Activated CD8-positive, alpha-beta memory T cell treated with anti-CD3 and anti-CD28 coated beads, Interleukin-2, amount 10 ng/mL, durations not matched to agents 7 days and 5 days (primary cell): ENCODE results near the gene TMEM14A. TPM values are rescaled to one million over a fixed set of nuclear protein-coding genes. Genes with fewer than 3 reads are reported as not detected.
"Not testable (repeated sequence)": the region's sequence is repeated elsewhere in the genome, so short reads cannot be mapped to it uniquely, and the experiment has no call there.

Source experiments
- ATAC-seq: fragments of 150-1000 bp; cut with Tn5 transposase; one replicate; pipeline ENCODE4 v1.10.0; 2021; ENCODE audit warnings: moderate library complexity
- CTCF ChIA-PET: fragments of 350-600 bp; sonication (Branson Sonifier 250); formaldehyde crosslinking; loops from one replicate; lab custom pipeline; 2021; ENCODE audit warnings: antibody characterized with exemption; lab: Charles Lee
- DNase-seq: peaks from one replicate; pipeline ENCODE4 v3.0.0-alpha.2; 2020
- H3K27ac Mint-ChIP-seq: one replicate; pipeline ENCODE4 v1.8.0; 2021; ENCODE audit warnings: mild to moderate bottlenecking, mixed read lengths
- H3K27me3 Mint-ChIP-seq: one replicate; pipeline ENCODE4 v1.8.0; 2021; ENCODE audit warnings: mixed read lengths
- H3K36me3 Mint-ChIP-seq: one replicate; pipeline ENCODE4 v1.8.0; 2021; ENCODE audit warnings: mild to moderate bottlenecking, mixed read lengths
- H3K4me1 Mint-ChIP-seq: one replicate; pipeline ENCODE4 v1.8.0; 2021; ENCODE audit warnings: mixed read lengths
- H3K4me3 Mint-ChIP-seq: one replicate; pipeline ENCODE4 v1.8.0; 2021; ENCODE audit warnings: mild to moderate bottlenecking, moderate library complexity, mixed read lengths
- H3K9me3 Mint-ChIP-seq: one replicate; pipeline ENCODE4 v1.8.0; 2022; ENCODE audit warnings: low read depth, mixed read lengths
- total RNA-seq, 2 experiments: library from RNA; stranded (reverse); gene quantifications; one replicate each; pipeline ENCODE4 v1.2.3, GENCODE V29; 2021

TMEM14A gene
- total RNA-seq, 2 experiments from 2014 or later, result 23.2 to 25.8 TPM

- ATAC-seq, CTCF ChIA-PET, DNase-seq, H3K4me3 Mint-ChIP-seq, H3K27me3 Mint-ChIP-seq, H3K9me3 Mint-ChIP-seq, H3K27ac Mint-ChIP-seq, H3K36me3 Mint-ChIP-seq, H3K4me1 Mint-ChIP-seq: not testable (repeated sequence)
These were observed 43.8 kb downstream of the TMEM14A start for GRCh38 chr6:52714761-52715160.

GRCh38 chr6:52718550-52718949, 47.6 kb downstream of the TMEM14A start:
- no peak overlapping the region for H3K27ac Mint-ChIP-seq
- no peak for DNase-seq
- H3K4me1 Mint-ChIP-seq, result no peaks in the 10 kb centered on the region
- H3K27me3 Mint-ChIP-seq, result no peaks in the 10 kb centered on the region
- H3K4me3 Mint-ChIP-seq, result no peak overlapping the region
- H3K36me3 Mint-ChIP-seq, result no peaks in the 10 kb centered on the region
- no peak for ATAC-seq
- CTCF ChIA-PET, result no interaction called here
- H3K9me3 Mint-ChIP-seq, result peaks cover 2% of the 10 kb centered on the region

DNA sequence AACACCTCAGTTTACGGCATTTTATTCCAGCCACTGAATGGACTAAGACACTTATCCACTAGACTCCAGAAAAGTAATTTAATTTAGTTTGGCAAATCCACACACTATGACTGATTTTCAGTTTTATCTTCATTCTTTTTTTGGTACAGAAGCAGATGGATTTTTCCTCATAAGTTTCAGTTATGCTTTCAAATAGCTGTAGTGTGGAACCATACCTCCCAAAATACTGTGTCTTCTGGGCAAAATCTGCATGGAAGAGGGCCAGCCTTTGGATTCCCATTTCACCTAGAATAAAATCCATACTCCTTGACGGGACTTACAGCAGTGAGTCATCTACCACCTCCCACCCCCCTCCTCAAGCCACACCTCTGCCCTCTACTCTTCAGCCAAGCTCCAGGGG, 49.4 kb downstream of the TMEM14A start:
- Mint-ChIP-seq H3K4me1 (no peaks in the 10 kb centered on the region), H3K9me3 (peaks cover 2% of the 10 kb centered on the region), H3K4me3 (no peak overlapping the region), H3K27me3 (no peaks in the 10 kb centered on the region), H3K36me3 (no peaks in the 10 kb centered on the region), H3K27ac (no peak overlapping the region)
- ATAC-seq (no peak), DNase-seq (no peak)
- CTCF ChIA-PET, result no interaction called here

DNA sequence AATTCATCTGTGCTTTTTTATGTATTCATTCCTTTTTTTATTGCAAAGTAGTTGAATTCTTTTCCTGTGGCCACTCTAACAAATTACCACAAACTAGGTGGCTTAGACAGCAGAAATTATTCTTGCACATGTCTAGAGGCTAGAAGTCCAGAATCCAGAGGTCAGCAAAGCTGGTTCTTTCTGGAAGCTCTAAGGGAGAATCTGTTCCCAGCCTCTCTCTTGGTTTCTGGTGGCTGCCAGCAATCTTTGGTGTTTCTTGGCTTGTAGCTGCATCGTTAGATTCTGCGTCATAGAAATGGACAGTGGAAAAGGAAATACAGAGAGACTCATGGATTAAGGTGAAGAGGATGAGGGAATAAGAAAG, 53.1 kb downstream of the TMEM14A start:
- DNase-seq (no peak), ATAC-seq (no peak)
- no peak overlapping the region for H3K27ac Mint-ChIP-seq
- CTCF ChIA-PET, result no interaction called here
- no peaks in the 10 kb centered on the region for H3K4me1 Mint-ChIP-seq
- H3K36me3 Mint-ChIP-seq, result no peaks in the 10 kb centered on the region
- peaks cover 2% of the 10 kb centered on the region for H3K9me3 Mint-ChIP-seq
- H3K4me3 Mint-ChIP-seq, result no peak overlapping the region
- no peaks in the 10 kb centered on the region for H3K27me3 Mint-ChIP-seq

DNA sequence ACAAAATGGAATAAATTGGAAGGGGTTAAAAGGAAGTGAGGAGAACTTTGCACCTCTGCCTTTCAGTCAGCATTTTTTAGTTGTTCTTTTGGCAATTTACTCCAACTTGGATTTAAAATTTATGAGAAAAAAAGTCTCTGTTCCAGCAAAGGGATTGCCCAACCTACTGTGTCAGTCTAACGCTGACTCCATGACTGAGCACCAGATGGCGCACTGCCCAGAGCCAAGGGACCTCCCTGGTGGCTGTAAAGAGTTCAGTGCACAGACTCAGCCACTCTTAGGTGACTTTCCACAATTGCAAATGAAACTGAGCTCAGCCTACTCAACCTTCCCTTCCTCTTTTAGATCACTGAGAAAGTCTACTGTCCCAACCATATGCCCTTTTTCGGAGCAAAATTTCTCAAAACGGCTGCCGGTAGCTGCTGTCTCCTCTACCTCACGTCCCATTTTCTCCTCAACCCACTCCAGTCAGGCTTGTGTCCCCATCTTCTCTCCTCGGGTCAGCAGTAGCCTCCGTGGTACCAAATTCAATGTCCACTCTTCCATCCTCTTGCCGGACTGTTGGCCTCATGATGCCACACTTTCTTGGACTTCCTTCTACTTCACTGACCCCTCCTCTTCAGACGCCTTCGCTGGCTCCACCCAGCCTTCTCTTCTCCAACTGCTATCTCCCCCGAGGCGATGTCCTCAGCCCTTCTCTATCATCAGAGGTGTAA, 53.7 kb downstream of the TMEM14A start:
- CTCF ChIA-PET, result no interaction called here
- ATAC-seq (peak; percentile 86), DNase-seq (peak; percentile 68)
- H3K36me3 Mint-ChIP-seq, result no peaks in the 10 kb centered on the region
- no peak overlapping the region for H3K4me3 Mint-ChIP-seq
- no peaks in the 10 kb centered on the region for H3K27me3 Mint-ChIP-seq
- peaks cover 2% of the 10 kb centered on the region for H3K9me3 Mint-ChIP-seq
- no peak overlapping the region for H3K27ac Mint-ChIP-seq
- no peaks in the 10 kb centered on the region for H3K4me1 Mint-ChIP-seq

DNA sequence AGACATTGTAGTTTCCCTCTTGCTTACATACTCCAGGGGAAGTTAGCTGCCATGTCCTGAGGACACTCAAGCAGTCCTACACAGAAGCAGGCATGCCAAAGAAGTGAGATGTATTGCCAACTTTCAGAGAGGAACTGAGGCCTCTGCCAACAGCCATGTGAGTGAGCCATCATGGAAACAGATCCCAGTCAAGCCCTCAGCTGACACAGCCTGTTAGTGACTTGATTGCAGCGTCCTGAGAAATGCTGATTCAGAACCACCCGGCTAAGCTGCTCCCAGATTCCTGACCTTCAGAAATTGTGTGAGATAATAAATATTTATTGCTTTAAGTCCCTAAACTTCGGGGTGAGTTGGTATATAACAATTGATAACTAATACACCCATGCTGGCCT, 54.2 kb downstream of the TMEM14A start:
- ATAC-seq, result no peak
- H3K27ac Mint-ChIP-seq, result no peak overlapping the region
- DNase-seq, result no peak
- H3K9me3 Mint-ChIP-seq, result no peaks in the 10 kb centered on the region
- H3K4me3 Mint-ChIP-seq, result no peak overlapping the region
- H3K36me3 Mint-ChIP-seq, result no peaks in the 10 kb centered on the region
- no peaks in the 10 kb centered on the region for H3K27me3 Mint-ChIP-seq
- H3K4me1 Mint-ChIP-seq, result no peaks in the 10 kb centered on the region
- CTCF ChIA-PET, result no interaction called here

GRCh38 chr6:52725535-52726192, 54.8 kb downstream of the TMEM14A start:
- DNase-seq, result no peak
- CTCF ChIA-PET, result no interaction called here
- no peak for ATAC-seq

GRCh38 chr6:52726193-52726542, 55.3 kb downstream of the TMEM14A start:
- ATAC-seq (no peak), DNase-seq (no peak)
- H3K27me3 Mint-ChIP-seq, result no peaks in the 10 kb centered on the region
- H3K4me3 Mint-ChIP-seq, result no peak overlapping the region
- no peaks in the 10 kb centered on the region for H3K9me3 Mint-ChIP-seq
- no peaks in the 10 kb centered on the region for H3K4me1 Mint-ChIP-seq
- H3K27ac Mint-ChIP-seq, result no peak overlapping the region
- no peaks in the 10 kb centered on the region for H3K36me3 Mint-ChIP-seq
- CTCF ChIA-PET, result no interaction called here

More at GRCh38 chr6:52725535-52726192, 54.8 kb downstream of the TMEM14A start:
- no peak overlapping the region for H3K4me3 Mint-ChIP-seq
- no peaks in the 10 kb centered on the region for H3K27me3 Mint-ChIP-seq
- H3K9me3 Mint-ChIP-seq, result no peaks in the 10 kb centered on the region
- no peaks in the 10 kb centered on the region for H3K4me1 Mint-ChIP-seq
- no peaks in the 10 kb centered on the region for H3K36me3 Mint-ChIP-seq
- H3K27ac Mint-ChIP-seq, result no peak overlapping the region

- H3K27ac Mint-ChIP-seq, result no peak overlapping the region
- ATAC-seq, result no peak
- H3K27me3 Mint-ChIP-seq, result no peaks in the 10 kb centered on the region
- no peaks in the 10 kb centered on the region for H3K9me3 Mint-ChIP-seq
- DNase-seq, result no peak
- no peaks in the 10 kb centered on the region for H3K4me1 Mint-ChIP-seq
- CTCF ChIA-PET, result no interaction called here
- H3K36me3 Mint-ChIP-seq, result no peaks in the 10 kb centered on the region
- H3K4me3 Mint-ChIP-seq, result no peak overlapping the region
These were observed 56.0 kb downstream of the TMEM14A start for GRCh38 chr6:52726741-52727535.

GRCh38 chr6:52727908-52728307, 57.0 kb downstream of the TMEM14A start:
- Mint-ChIP-seq H3K4me1 (no peaks in the 10 kb centered on the region), H3K27ac (no peak overlapping the region), H3K4me3 (no peak overlapping the region), H3K27me3 (no peaks in the 10 kb centered on the region), H3K36me3 (no peaks in the 10 kb centered on the region), H3K9me3 (no peaks in the 10 kb centered on the region)
- ATAC-seq, result no peak
- CTCF ChIA-PET, result no interaction called here
- DNase-seq, result no peak

- Mint-ChIP-seq H3K4me3 (no peak overlapping the region), H3K36me3 (no peaks in the 10 kb centered on the region), H3K27ac (no peak overlapping the region), H3K27me3 (no peaks in the 10 kb centered on the region), H3K4me1 (no peaks in the 10 kb centered on the region), H3K9me3 (no peaks in the 10 kb centered on the region)
- CTCF ChIA-PET, result no interaction called here
- DNase-seq (no peak), ATAC-seq (no peak)
These were observed 57.5 kb downstream of the TMEM14A start for GRCh38 chr6:52728394-52728793.

DNA sequence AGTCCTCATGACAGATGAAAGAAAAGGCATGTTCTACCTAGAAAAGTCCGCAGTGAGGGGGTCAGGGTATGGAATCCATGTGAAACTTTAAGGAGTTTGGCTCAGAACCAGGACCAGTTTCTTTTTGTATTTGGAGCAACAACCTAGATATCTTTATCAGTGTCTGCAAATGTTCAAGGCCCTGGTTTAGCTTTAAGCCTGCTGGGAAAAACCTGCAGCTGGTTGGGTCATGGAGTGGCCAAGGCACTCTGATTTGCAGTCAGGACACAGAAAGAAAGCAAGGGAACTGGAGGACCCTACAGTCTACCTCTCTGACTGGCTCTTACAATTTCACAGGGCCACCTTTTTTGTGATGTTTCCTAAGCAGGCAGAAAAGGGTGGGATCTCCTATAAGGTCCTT, 58.7 kb downstream of the TMEM14A start:
- ATAC-seq, result no peak
- CTCF ChIA-PET, result no interaction called here
- Mint-ChIP-seq H3K9me3 (no peaks in the 10 kb centered on the region), H3K36me3 (no peaks in the 10 kb centered on the region), H3K27ac (no peak overlapping the region), H3K27me3 (no peaks in the 10 kb centered on the region), H3K4me3 (no peak overlapping the region), H3K4me1 (no peaks in the 10 kb centered on the region)
- no peak for DNase-seq

DNA sequence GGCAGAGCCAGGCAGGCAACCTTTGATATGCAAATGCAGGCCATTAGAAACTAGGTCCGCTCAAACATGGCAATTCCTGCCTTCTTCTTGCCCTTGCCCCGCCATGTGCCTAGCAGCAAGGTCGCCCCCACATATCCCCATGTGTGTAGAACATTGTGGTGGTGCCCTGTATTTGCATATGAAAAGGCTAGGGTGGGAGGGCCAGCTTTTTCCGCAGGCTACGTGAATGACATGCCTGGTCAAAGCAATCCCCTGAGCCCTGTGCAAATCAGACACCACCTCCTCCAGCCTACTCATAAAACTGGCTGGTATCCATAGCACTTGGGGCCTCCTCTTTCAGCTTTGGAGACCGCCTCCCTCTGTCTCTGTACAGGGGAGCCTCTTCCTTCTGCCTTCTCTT, 60.8 kb downstream of the TMEM14A start:
- no peak overlapping the region for H3K4me3 Mint-ChIP-seq
- no peak overlapping the region for H3K27ac Mint-ChIP-seq
- DNase-seq (no peak), ATAC-seq (no peak)
- no peaks in the 10 kb centered on the region for H3K9me3 Mint-ChIP-seq
- H3K36me3 Mint-ChIP-seq, result no peaks in the 10 kb centered on the region
- no peaks in the 10 kb centered on the region for H3K4me1 Mint-ChIP-seq
- CTCF ChIA-PET, result no interaction called here
- peaks cover 4% of the 10 kb centered on the region for H3K27me3 Mint-ChIP-seq

DNA sequence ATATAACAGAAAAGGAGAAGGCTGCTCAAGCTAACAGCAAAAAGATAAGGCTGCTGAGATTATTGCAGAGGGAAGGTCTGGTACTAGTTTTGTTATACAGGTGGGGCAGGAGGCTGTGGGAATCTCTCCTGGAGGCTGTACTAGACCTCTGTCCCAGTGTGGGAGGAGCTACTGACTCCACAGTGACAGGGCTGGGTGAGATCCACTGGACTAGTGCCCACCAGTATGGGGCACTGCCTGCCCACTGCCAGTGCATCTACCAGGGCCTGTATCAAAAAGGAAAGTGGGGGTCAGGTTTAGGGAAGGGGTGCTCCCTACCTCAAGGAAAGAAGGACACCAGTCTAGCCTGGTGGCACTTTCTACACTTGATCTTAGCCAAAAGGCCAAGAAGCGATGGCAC, 62.3 kb downstream of the TMEM14A start:
- peaks cover 4% of the 10 kb centered on the region for H3K27me3 Mint-ChIP-seq
- CTCF ChIA-PET, result interaction anchor here (1.1 kb wide), 1 partner anchor 10 kb away, joined by 4 read pairs; no protein-coding TSS in a partner anchor
- H3K27ac Mint-ChIP-seq, result no peak overlapping the region
- DNase-seq (no peak), ATAC-seq (no peak)
- H3K9me3 Mint-ChIP-seq, result no peaks in the 10 kb centered on the region
- H3K36me3 Mint-ChIP-seq, result no peaks in the 10 kb centered on the region
- H3K4me3 Mint-ChIP-seq, result no peak overlapping the region
- H3K4me1 Mint-ChIP-seq, result no peaks in the 10 kb centered on the region
